HK-2 (cell line): ENCODE data around the gene ZNF610.

Source experiments
- DNase-seq: peaks from one replicate; pipeline ENCODE4 v3.0.0-alpha.2; 2018; ENCODE audit not compliant: unreplicated experiment

ZNF610 gene

DNA sequence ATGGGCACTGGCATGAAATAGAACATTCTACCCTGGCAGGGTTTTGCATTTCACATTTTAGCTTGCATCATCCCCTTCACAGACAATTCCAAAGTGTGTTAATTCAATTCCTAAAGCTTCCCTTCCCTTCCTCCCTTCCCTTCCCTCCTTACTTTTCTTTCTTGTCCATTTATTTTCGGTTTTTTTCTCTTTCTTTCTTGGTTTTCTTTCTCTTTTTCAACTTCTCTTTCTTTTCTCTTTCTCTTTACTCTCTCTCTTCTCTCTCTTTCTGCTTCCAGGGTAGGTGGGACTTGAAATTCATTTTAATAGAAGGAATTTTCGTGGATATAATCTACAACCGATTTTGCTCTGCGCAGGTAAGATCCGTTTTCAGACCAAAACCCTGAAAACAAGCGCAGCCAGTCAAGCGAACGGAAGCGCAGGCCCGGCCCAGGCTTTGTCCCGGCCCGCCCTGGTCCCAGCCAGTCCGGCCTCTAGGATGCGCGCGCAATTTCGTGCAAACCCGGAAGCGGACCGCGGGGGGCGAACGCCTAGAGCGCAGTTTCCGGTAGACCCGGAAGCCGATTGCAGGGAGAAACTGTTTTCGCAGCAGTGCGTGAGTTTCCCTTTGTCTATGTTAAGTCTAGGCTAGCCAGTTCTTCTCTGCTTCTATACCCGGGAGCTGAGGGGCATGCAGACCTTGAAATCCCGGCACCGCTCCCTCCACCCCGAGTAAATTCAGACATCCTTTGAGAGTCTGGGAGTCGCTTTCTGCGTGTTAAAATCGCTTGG, 61.5 kb downstream of the ZNF610 start, which contains the start of gene ZNF528:
Gene ZNF528 (plus strand): TSS at position 540 of the 771 bp plus-strand sequence. CDS start 4,165 bp downstream, outside the sequence.
- DNase-seq: peak; percentile 98

DNA sequence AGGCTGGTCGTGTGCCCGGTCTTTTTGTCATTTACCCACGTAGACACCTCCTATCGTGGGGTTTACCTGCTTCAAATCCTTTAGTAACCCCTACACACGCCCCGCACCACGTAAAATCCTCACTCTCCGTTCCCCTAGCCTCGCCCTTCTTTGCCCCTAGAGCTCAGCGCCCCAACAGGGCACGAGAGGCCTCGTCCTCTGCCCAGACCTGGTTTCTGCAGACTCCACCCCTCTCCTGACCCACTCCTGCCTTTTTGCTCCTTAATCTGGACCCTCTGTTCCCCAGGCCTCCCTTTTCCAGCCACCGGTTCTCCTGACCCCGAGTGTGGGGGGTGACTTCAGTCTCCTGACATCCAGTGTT, 62.0 kb downstream of the ZNF610 start:
- DNase-seq: no peak

DNA sequence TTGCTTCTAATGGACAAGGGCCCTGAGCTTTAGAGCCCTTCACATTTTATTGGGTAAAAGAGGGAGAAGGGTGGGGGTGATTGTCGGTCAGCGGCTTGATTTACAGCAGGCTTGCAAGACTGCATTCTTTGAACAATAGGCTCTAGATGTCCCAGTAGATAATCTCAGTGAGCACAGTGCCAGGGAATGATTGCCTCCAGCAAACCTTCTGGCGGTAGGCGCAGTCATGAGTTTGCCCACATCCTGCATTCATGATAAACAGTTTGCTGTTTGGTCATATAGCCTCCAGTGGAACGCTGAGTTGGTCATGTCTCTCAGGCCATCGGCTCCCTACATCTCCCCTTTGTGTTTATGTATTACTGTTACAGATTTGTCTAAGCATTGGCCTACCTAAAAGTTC, 74.2 kb downstream of the ZNF610 start:
- DNase-seq: no peak

DNA sequence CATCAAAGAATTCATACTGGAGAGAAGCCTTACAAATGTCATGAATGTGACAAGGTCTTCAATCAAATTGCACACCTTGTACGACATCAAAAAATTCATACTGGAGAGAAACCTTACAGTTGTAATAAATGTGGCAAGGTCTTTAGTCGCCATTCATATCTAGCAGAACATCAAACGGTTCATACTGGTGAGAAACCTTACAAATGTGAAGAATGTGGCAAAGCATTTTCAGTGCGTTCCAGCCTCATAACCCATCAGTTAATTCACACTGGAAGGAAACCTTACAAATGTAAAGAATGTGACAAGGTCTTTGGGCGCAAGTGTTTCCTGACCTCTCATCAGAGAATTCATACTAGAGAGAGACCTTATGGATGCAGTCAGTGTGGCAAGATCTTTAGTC, 79.7 kb downstream of the ZNF610 start:
- no peak for DNase-seq
